HEK293 (cell line): ENCODE measurements around the gene ZSWIM4.
A peak's percentile ranks its signal among the peaks of the same experiment; 100 is the strongest.

Experiments used
- BCL6B ChIP-seq: fragments of 450-650 bp; formaldehyde crosslinking; IDR thresholded peaks from 2 replicates; pipeline ENCODE4 v1.5.1; 2017; ENCODE audit warnings: missing biosample characterization, missing genetic modification characterization
- KLF7 ChIP-seq: fragments of 450-650 bp; formaldehyde crosslinking; IDR thresholded peaks from 2 replicates; pipeline ENCODE4 v1.5.1; 2016; ENCODE audit warnings: missing biosample characterization, missing genetic modification characterization, borderline replicate concordance
- MEIS1 ChIP-seq: sonication (generic); formaldehyde crosslinking; IDR thresholded peaks from 2 replicates; pipeline ENCODE4 v1.8.1; 2022; ENCODE audit warnings: missing genetic modification reagents, mild to moderate bottlenecking, borderline replicate concordance
- OVOL3 ChIP-seq: fragments of 450-650 bp; formaldehyde crosslinking; IDR thresholded peaks from 2 replicates; pipeline ENCODE4 v1.5.1; 2016; ENCODE audit warnings: missing biosample characterization, missing genetic modification characterization
- SP3 ChIP-seq: fragments of 450-650 bp; formaldehyde crosslinking; IDR thresholded peaks from 2 replicates; pipeline ENCODE4 v1.5.1; 2016; ENCODE audit warnings: missing biosample characterization, missing genetic modification characterization
- TRIM28 ChIP-seq: IDR thresholded peaks from 2 replicates; pipeline ENCODE4 v1.6.1; 2011; ENCODE audit warnings: low read length, control low read depth, borderline replicate concordance
- WT1 ChIP-seq: fragments of 450-650 bp; formaldehyde crosslinking; IDR thresholded peaks from 2 replicates; pipeline ENCODE4 v1.5.1; 2016; ENCODE audit warnings: missing biosample characterization, missing genetic modification characterization
- ZBTB7A ChIP-seq: fragments of 450-650 bp; formaldehyde crosslinking; IDR thresholded peaks from 2 replicates; pipeline ENCODE4 v1.5.1; 2016; ENCODE audit warnings: low read depth, missing biosample characterization, missing genetic modification characterization
- ZFP37 ChIP-seq: fragments of 450-650 bp; formaldehyde crosslinking; IDR thresholded peaks from 2 replicates; pipeline ENCODE4 v1.5.1; 2016; ENCODE audit warnings: missing biosample characterization, missing genetic modification characterization
- ZFP69B ChIP-seq: fragments of 450-650 bp; formaldehyde crosslinking; IDR thresholded peaks from 2 replicates; pipeline ENCODE4 v1.5.1; 2016; ENCODE audit warnings: missing biosample characterization, missing genetic modification characterization
- ZNF140 ChIP-seq: fragments of 450-650 bp; formaldehyde crosslinking; IDR thresholded peaks from 2 replicates; pipeline ENCODE4 v1.5.1; 2016; ENCODE audit warnings: missing biosample characterization, missing genetic modification characterization
- ZNF280D ChIP-seq: fragments of 450-650 bp; formaldehyde crosslinking; IDR thresholded peaks from 2 replicates; pipeline ENCODE4 v1.5.1; 2016; ENCODE audit warnings: missing biosample characterization, missing genetic modification characterization
- ZNF341 ChIP-seq: fragments of 450-650 bp; formaldehyde crosslinking; IDR thresholded peaks from 2 replicates; pipeline ENCODE4; 2016; ENCODE audit warnings: low read depth, missing biosample characterization, missing genetic modification characterization
- ZNF473 ChIP-seq: fragments of 450-650 bp; formaldehyde crosslinking; IDR thresholded peaks from 2 replicates; pipeline ENCODE4 v1.5.1; 2017; ENCODE audit warnings: missing biosample characterization, missing genetic modification characterization
- ZNF501 ChIP-seq: fragments of 450-650 bp; formaldehyde crosslinking; IDR thresholded peaks from 2 replicates; pipeline ENCODE4 v1.5.1; 2016; ENCODE audit warnings: missing biosample characterization, missing genetic modification characterization
- ZNF580 ChIP-seq: fragments of 450-650 bp; formaldehyde crosslinking; IDR thresholded peaks from 2 replicates; pipeline ENCODE4 v1.5.1; 2016; ENCODE audit warnings: missing biosample characterization, missing genetic modification characterization
- ZNF660 ChIP-seq: fragments of 450-650 bp; IDR thresholded peaks from 2 replicates; pipeline ENCODE4 v1.5.1; 2018; ENCODE audit warnings: missing biosample characterization, mild to moderate bottlenecking, missing genetic modification characterization
- ZNF701 ChIP-seq: fragments of 450-650 bp; formaldehyde crosslinking; IDR thresholded peaks from 2 replicates; pipeline ENCODE4 v1.5.1; 2016; ENCODE audit warnings: missing biosample characterization, missing genetic modification characterization
- ZNF777 ChIP-seq: fragments of 450-650 bp; formaldehyde crosslinking; IDR thresholded peaks from 2 replicates; pipeline ENCODE4 v1.5.1; 2017; ENCODE audit warnings: missing biosample characterization, missing genetic modification characterization, borderline replicate concordance
- TF ChIP-seq, protein P1 (sequence below): fragments of 450-650 bp; formaldehyde crosslinking; IDR thresholded peaks from 2 replicates; pipeline ENCODE4 v1.5.1; 2016; ENCODE audit warnings: missing biosample characterization, missing genetic modification characterization
- TF ChIP-seq, protein P2 (sequence below): fragments of 450-650 bp; formaldehyde crosslinking; IDR thresholded peaks from 2 replicates; pipeline ENCODE4 v1.5.1; 2017; ENCODE audit warnings: missing biosample characterization, missing genetic modification characterization
- TF ChIP-seq, protein P3 (sequence below): fragments of 450-650 bp; formaldehyde crosslinking; IDR thresholded peaks from 2 replicates; pipeline ENCODE4 v1.5.1; 2017; ENCODE audit warnings: missing biosample characterization, missing genetic modification characterization
- TF ChIP-seq, protein P4 (sequence below): IDR thresholded peaks from 2 replicates; pipeline ENCODE4 v1.6.1; 2011; ENCODE audit warnings: mild to moderate bottlenecking, low read depth, low read length, borderline replicate concordance
- TF ChIP-seq, protein P5 (sequence below): sonication (generic); formaldehyde crosslinking; IDR thresholded peaks from 2 replicates; pipeline ENCODE4 v1.8.1; 2022; ENCODE audit warnings: mild to moderate bottlenecking, moderate library complexity, missing genetic modification reagents

Gene ZSWIM4

DNA sequence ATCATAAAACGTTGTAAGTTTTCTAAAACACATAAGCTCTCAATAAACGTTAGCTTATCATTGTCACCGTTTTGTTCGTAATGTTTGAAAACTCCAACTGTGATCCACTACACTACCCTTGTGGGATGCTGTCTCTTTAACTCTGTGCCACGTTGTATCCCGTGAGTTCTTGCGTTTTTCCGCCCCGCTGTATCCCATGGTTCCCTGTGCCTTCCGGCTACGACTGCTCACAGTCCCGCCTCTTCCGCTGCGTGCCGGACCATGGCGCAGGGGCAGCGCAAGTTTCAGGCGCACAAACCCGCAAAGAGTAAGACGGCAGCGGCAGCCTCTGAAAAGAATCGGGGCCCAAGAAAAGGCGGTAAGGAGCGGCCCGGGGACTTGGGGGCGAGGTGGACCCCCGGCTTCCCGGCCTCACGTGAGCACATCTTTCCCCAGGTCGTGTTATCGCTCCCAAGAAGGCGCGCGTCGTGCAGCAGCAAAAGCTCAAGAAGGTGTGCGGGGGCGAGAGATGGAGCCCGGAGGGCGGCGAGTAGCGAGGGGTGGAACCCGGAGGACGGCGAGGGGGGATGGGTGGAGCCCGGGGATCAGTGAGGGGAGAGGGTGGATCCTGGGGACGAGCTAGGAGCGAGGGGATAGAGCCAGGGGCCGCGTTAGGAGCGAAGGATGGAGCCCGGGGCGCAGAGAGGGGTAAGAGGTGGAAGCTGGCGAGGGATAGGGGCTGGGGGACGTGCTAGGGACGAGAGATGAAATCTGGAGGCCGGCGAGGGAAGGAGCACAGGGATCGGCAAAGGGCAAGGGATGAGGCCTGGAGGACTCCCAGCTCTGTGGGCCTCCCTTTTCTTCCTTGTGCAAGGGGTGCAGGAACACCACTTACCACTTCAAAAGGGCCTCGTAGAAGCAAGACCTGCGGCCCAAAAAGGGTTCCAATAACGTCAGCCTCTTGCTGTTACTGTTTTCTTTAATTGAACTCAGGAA lies 20.7 kb upstream of the ZSWIM4 start, which contains the start of gene C19orf53 (continued):
- TF ChIP-seq MEIS1 (CRISPR knock-in tag) (no peak), ZNF701 (no peak), SP3 (peak; percentile 95), ZNF140 (tag by site-specific recombination) (no peak), ZNF501 (tag by site-specific recombination) (peak; percentile 93), ZNF660 (0 out of 2 replicates have a peak, but pooled peaks have one; percentile 66), KLF7 (0 out of 2 replicates have a peak, but pooled peaks have one; percentile 26), ZNF341 (peak; percentile 61), ZNF580 (peak; percentile 77), TRIM28 (peak; percentile 18; the same call in 1 of the 2 replicates), BCL6B (tag by site-specific recombination) (no peak), ZFP69B (0 out of 2 replicates have a peak, but pooled peaks have one; percentile 38), ZNF280D (tag by site-specific recombination) (peak; percentile 43; the same call in 1 of the 2 replicates), ZBTB7A (tag by site-specific recombination) (no peak), OVOL3 (tag by site-specific recombination) (peak; percentile 48; the same call in 1 of the 2 replicates), WT1 (tag by site-specific recombination) (peak; percentile 22; the same call in 1 of the 2 replicates), ZNF777 (tag by site-specific recombination) (no peak), ZFP37 (tag by site-specific recombination) (peak; percentile 91), ZNF473 (tag by site-specific recombination) (no peak)
- TF ChIP-seq, protein P1, sequence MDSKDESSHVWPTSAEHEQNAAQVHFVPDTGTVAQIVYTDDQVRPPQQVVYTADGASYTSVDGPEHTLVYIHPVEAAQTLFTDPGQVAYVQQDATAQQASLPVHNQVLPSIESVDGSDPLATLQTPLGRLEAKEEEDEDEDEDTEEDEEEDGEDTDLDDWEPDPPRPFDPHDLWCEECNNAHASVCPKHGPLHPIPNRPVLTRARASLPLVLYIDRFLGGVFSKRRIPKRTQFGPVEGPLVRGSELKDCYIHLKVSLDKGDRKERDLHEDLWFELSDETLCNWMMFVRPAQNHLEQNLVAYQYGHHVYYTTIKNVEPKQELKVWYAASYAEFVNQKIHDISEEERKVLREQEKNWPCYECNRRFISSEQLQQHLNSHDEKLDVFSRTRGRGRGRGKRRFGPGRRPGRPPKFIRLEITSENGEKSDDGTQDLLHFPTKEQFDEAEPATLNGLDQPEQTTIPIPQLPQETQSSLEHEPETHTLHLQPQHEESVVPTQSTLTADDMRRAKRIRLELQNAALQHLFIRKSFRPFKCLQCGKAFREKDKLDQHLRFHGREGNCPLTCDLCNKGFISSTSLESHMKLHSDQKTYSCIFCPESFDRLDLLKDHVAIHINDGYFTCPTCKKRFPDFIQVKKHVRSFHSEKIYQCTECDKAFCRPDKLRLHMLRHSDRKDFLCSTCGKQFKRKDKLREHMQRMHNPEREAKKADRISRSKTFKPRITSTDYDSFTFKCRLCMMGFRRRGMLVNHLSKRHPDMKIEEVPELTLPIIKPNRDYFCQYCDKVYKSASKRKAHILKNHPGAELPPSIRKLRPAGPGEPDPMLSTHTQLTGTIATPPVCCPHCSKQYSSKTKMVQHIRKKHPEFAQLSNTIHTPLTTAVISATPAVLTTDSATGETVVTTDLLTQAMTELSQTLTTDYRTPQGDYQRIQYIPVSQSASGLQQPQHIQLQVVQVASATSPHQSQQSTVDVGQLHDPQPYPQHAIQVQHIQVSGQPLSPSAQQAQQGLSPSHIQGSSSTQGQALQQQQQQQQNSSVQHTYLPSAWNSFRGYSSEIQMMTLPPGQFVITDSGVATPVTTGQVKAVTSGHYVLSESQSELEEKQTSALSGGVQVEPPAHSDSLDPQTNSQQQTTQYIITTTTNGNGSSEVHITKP: peak; percentile 61
- TF ChIP-seq, protein P2, sequence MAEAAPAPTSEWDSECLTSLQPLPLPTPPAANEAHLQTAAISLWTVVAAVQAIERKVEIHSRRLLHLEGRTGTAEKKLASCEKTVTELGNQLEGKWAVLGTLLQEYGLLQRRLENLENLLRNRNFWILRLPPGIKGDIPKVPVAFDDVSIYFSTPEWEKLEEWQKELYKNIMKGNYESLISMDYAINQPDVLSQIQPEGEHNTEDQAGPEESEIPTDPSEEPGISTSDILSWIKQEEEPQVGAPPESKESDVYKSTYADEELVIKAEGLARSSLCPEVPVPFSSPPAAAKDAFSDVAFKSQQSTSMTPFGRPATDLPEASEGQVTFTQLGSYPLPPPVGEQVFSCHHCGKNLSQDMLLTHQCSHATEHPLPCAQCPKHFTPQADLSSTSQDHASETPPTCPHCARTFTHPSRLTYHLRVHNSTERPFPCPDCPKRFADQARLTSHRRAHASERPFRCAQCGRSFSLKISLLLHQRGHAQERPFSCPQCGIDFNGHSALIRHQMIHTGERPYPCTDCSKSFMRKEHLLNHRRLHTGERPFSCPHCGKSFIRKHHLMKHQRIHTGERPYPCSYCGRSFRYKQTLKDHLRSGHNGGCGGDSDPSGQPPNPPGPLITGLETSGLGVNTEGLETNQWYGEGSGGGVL (tag by site-specific recombination): peak; percentile 93
- TF ChIP-seq, protein P3, sequence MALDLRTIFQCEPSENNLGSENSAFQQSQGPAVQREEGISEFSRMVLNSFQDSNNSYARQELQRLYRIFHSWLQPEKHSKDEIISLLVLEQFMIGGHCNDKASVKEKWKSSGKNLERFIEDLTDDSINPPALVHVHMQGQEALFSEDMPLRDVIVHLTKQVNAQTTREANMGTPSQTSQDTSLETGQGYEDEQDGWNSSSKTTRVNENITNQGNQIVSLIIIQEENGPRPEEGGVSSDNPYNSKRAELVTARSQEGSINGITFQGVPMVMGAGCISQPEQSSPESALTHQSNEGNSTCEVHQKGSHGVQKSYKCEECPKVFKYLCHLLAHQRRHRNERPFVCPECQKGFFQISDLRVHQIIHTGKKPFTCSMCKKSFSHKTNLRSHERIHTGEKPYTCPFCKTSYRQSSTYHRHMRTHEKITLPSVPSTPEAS (tag by site-specific recombination): peak; percentile 17; the same call in 1 of the 2 replicates
- TF ChIP-seq, protein P4, sequence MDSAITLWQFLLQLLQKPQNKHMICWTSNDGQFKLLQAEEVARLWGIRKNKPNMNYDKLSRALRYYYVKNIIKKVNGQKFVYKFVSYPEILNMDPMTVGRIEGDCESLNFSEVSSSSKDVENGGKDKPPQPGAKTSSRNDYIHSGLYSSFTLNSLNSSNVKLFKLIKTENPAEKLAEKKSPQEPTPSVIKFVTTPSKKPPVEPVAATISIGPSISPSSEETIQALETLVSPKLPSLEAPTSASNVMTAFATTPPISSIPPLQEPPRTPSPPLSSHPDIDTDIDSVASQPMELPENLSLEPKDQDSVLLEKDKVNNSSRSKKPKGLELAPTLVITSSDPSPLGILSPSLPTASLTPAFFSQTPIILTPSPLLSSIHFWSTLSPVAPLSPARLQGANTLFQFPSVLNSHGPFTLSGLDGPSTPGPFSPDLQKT: 0 out of 2 replicates have a peak, but pooled peaks have one; percentile 45
- TF ChIP-seq, protein P5, sequence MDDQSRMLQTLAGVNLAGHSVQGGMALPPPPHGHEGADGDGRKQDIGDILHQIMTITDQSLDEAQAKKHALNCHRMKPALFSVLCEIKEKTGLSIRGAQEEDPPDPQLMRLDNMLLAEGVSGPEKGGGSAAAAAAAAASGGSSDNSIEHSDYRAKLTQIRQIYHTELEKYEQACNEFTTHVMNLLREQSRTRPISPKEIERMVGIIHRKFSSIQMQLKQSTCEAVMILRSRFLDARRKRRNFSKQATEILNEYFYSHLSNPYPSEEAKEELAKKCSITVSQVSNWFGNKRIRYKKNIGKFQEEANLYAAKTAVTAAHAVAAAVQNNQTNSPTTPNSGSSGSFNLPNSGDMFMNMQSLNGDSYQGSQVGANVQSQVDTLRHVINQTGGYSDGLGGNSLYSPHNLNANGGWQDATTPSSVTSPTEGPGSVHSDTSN (CRISPR knock-in tag): no peak
